Ovary (tissue), 9 donors: ENCODE measurements around the gene XYLT1. TPM values are rescaled to one million over a fixed set of nuclear protein-coding genes. Genes with fewer than 3 reads are reported as not detected.

ENCODE experiments used
- DNase-seq, 5 donors: peaks; one replicate each; pipeline ENCODE4 v3.0.0-alpha.2; 2019 to 2020
- H3K27ac ChIP-seq, 2 donors: fragments of 200-600 bp; one replicate each; pipeline versions ENCODE4 v1.5.1 to v1.8.0; 2019 to 2022
- H3K27me3 ChIP-seq: fragments of 200-600 bp; one replicate; pipeline ENCODE4 v1.8.0; 2022
- H3K36me3 ChIP-seq: fragments of 200-600 bp; sonication (generic); one replicate; pipeline ENCODE4 v1.5.1; 2019
- H3K4me1 ChIP-seq: one replicate; pipeline ENCODE4 v1.8.1; 2013; ENCODE audit warnings: mild to moderate bottlenecking, moderate library complexity; ENCODE audit not compliant: insufficient read depth
- H3K4me3 ChIP-seq: fragments of 200-600 bp; sonication (generic); one replicate; pipeline ENCODE4 v1.5.1; 2017
- H3K9me3 ChIP-seq, 2 donors: fragments of 200-600 bp in 1 of 2; sonication (generic) in 1 of 2; one replicate each; pipeline versions ENCODE4 v1.5.1 to v1.8.1; 2013 to 2019; ENCODE audit warnings: mild to moderate bottlenecking in 1 of 2, moderate library complexity in 1 of 2
- CTCF ChIP-seq, 3 donors: fragments of 450-650 bp in 2 of 3; fragments of 200-600 bp in 1 of 3; IDR thresholded peaks; one replicate each; pipeline versions ENCODE4 v1.5.1 to v1.8.0; 2016 to 2022; ENCODE audit warnings: antibody characterized with exemption in 3 of 3, mild to moderate bottlenecking in 1 of 3
- EP300 ChIP-seq: sonication (generic); formaldehyde crosslinking; IDR thresholded peaks from one replicate; pipeline ENCODE4 v1.6.1; 2017; ENCODE audit warnings: antibody characterized with exemption
- POLR2A ChIP-seq: fragments of 450-650 bp; IDR thresholded peaks from one replicate; pipeline ENCODE4 v1.6.1; 2017; ENCODE audit warnings: antibody characterized with exemption, mild to moderate bottlenecking, moderate library complexity
- WGBS, 3 donors: extraction: QIAGEN DNeasy Blood & Tissue Kit in 1 of 3; methylation state at CpG; one replicate each; pipeline versions ENCODE4 v1.1.5 to v1.1.7; 2013 to 2017; 5-methylcytosine and 5-hydroxymethylcytosine counted together
- intact Hi-C, 4 donors: fragments of 100-400 bp; cut with DNase I; formaldehyde crosslinking; loops; one replicate each; pipeline versions ENCODE4 v1.11.0 to v1.15.1; 2022 to 2023
- polyA plus RNA-seq, 2 donors: library from polyadenylated mRNA; stranded (reverse); fragments of 200-250 nt in 1 of 2; fragments of 350-450 nt in 1 of 2; fragmentation: Illumina TruSeq in 1 of 2; extraction: RNeasy Lipid Tissue Mini Kit (QIAGEN cat#74804) in 1 of 2; gene quantifications; one replicate each; pipeline ENCODE4 v1.2.3, GENCODE V29; 2013 to 2014
- total RNA-seq, 7 donors: library from RNA; depleted of rRNA in 2 of 7; stranded (reverse); fragments of >200 nt in 2 of 7; fragmentation: NEBNext Ultra II Directional in 3 of 7; extraction: Animal tissue kit (Norgen Biotek cat#: 25700) in 3 of 7; gene quantifications; one replicate each; pipeline versions ENCODE4 v1.1.0 to v1.2.4, GENCODE V29; 2016 to 2023
- donor health status: DM: no; HTN: no; CAD: no; lungs with moderate emphysema.
- donor health status: DM: no; HTN: no; CAD: no.
- donor health status: Bipolar disorder and iron deficiency.
- donor health status: DM: yes; HTN: yes; CAD: no.
- donor health status: DM: no; HTN: no; CAD: no.
- donor health status: DM: yes; HTN: yes; CAD: no.

Gene XYLT1
- total and polyA plus RNA-seq, 9 donors, result 3.2 to 38.0 (median 17.3) TPM

DNA sequence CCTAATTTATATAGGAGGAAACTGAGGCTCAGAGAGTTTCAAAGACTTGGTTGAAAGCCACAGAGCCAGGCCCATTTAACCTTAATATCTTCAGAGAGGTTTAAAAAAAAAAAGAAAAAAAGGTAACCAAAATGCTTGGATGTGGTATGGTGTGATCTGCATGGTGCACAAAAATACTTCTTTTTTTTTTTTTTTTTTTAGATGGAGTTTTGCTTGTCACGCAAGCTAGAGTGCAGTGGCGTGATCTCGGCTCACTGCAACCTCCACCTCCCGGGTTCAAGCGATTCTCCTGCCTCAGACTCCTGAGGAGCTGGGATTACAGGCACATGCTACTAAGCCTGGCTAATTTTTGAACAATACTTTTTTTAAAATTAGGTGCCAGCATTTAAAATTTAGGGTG, 101.8 kb downstream of the XYLT1 start:
- no peaks in the 10 kb centered on the region for H3K36me3 ChIP-seq
- H3K4me3 ChIP-seq, result no peak overlapping the region
- 92 to 97% (median 96%) methylated on average over 5 of the region's 5 CpGs for WGBS, 3 donors
- intact Hi-C loops, result no loop called here
- DNase-seq, result no peak
- peaks cover 13% of the 10 kb centered on the region for H3K4me1 ChIP-seq
- H3K9me3 ChIP-seq, result no peaks in the 10 kb centered on the region
- H3K27ac ChIP-seq, result no peak overlapping the region
- H3K27me3 ChIP-seq, result no peaks in the 10 kb centered on the region
- no peak for TF ChIP-seq EP300
- TF ChIP-seq CTCF (IDR thresholded peaks at IDR 0.05), result no peak
- no peak for TF ChIP-seq POLR2A

DNA sequence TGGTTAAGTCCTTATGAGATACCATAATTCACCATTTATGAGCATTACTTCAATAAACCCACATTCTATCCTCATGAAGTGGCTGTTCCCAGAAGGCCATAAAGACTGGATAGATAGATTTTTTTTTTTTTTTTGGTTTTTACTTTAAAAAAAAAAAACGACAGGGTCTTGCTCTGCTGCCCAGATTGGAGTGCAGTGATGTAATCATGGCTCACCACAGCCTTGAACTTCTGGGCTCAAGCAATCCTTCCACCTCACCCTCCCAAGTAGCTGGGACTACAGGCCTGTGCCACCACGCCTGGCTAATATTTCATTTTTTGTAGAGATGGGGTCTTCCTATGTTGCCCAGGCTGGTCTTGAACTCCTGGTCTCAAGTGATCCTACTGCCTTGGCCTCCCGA, 102.3 kb downstream of the XYLT1 start:
- no peak for TF ChIP-seq CTCF (IDR thresholded peaks at IDR 0.05)
- TF ChIP-seq EP300, result no peak
- TF ChIP-seq POLR2A, result no peak
- no peak for DNase-seq
- H3K4me3 ChIP-seq, result no peak overlapping the region
- 77 to 82% (median 78%) methylated on average over 3 of the region's 3 CpGs for WGBS, 3 donors
- peaks cover 13% of the 10 kb centered on the region for H3K4me1 ChIP-seq
- H3K27ac ChIP-seq, result no peak overlapping the region
- intact Hi-C loops, result no loop called here
- no peaks in the 10 kb centered on the region for H3K9me3 ChIP-seq
- H3K36me3 ChIP-seq, result no peaks in the 10 kb centered on the region
- no peaks in the 10 kb centered on the region for H3K27me3 ChIP-seq

GRCh38 chr16:17367923-17368322, 102.8 kb downstream of the XYLT1 start:
- peaks cover 13% of the 10 kb centered on the region for H3K4me1 ChIP-seq
- no peaks in the 10 kb centered on the region for H3K9me3 ChIP-seq
- H3K27ac ChIP-seq, result no peak overlapping the region
- no peaks in the 10 kb centered on the region for H3K36me3 ChIP-seq
- peak in 2 of 5 donors; percentile 43 to 45 for DNase-seq
- H3K27me3 ChIP-seq, result no peaks in the 10 kb centered on the region
- 33 to 55% (median 44%) methylated on average over 10 of the region's 10 CpGs for WGBS, 3 donors
- no peak overlapping the region for H3K4me3 ChIP-seq
- intact Hi-C loops, result no loop called here
- TF ChIP-seq POLR2A (no peak), EP300 (no peak), CTCF (IDR thresholded peaks at IDR 0.05) (no peak)

- Histone ChIP-seq H3K27me3 (no peaks in the 10 kb centered on the region), H3K36me3 (no peaks in the 10 kb centered on the region), H3K9me3 (no peaks in the 10 kb centered on the region), H3K27ac (no peak overlapping the region), H3K4me1 (peaks cover 13% of the 10 kb centered on the region), H3K4me3 (no peak overlapping the region)
- no peak for DNase-seq
- no peak for TF ChIP-seq POLR2A
- WGBS, 3 donors, result 67 to 82% (median 76%) methylated on average over 9 of the region's 9 CpGs
- intact Hi-C loops, result no loop called here
Measured at GRCh38 chr16:17367036-17367435, 103.7 kb downstream of the XYLT1 start.

DNA sequence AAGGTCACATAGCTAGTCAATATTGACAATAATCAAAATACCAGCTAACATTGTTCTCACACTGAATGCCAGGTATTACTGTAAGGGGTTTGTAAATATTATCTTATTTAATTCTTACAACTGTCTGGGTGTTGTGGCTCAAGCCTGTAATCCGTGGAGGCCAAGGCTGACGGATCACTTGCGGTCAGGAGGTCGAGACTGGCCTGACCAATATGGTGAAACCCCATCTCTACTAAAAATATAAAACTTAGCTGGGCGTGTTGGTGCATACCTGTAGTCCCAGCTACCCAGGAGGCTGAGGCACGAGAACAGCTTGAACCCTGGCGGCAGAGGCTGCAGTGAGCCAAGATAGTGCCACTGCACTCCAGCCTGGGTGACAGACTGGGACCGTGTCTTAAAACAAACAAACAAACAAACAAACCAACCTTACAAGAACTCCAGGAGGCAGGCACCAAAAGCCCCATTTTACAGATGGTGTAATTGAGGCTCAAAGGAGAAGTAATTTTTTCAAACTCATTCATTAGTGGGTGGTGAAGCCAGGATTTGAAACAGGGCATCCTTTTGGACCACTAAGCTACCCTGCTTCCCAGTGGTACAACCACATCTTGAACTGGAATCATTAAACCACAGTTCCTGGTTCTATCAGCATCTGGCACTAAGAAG, 104.3 kb downstream of the XYLT1 start:
- Histone ChIP-seq H3K9me3 (no peaks in the 10 kb centered on the region), H3K4me3 (no peak overlapping the region), H3K4me1 (peaks cover 13% of the 10 kb centered on the region), H3K27ac (no peak overlapping the region), H3K27me3 (no peaks in the 10 kb centered on the region), H3K36me3 (no peaks in the 10 kb centered on the region)
- 86 to 90% (median 89%) methylated on average over 8 of the region's 8 CpGs for WGBS, 3 donors
- no peak for DNase-seq
- TF ChIP-seq POLR2A, result no peak
- TF ChIP-seq CTCF (IDR thresholded peaks at IDR 0.05), result no peak
- no peak for TF ChIP-seq EP300
- intact Hi-C loops, result no loop called here
